Fibroblast of skin of right quadriceps (primary cell): ENCODE data around the gene PNMA1.

ENCODE experiments used
- DNase-seq: peaks from one replicate; pipeline ENCODE4 v3.0.0-alpha.2; 2013

Gene PNMA1

GRCh38 chr14:73732006-73732405 lies 17.8 kb upstream of the PNMA1 start:
- DNase-seq, result no peak

GRCh38 chr14:73731111-73731510 lies 16.9 kb upstream of the PNMA1 start:
- DNase-seq, result no peak

- DNase-seq, result no peak
These were observed 15.5 kb upstream of the PNMA1 start for GRCh38 chr14:73729556-73730265.

- DNase-seq, result no peak
These were observed 14.6 kb upstream of the PNMA1 start for GRCh38 chr14:73728717-73729330.

GRCh38 chr14:73727166-73727565 lies 13.0 kb upstream of the PNMA1 start:
- DNase-seq, result no peak

- DNase-seq, result no peak
These were observed 12.1 kb upstream of the PNMA1 start for GRCh38 chr14:73726025-73726961.

GRCh38 chr14:73725116-73726024 lies 11.2 kb upstream of the PNMA1 start:
- DNase-seq, result no peak

GRCh38 chr14:73724696-73725095 lies 10.5 kb upstream of the PNMA1 start:
- no peak for DNase-seq

GRCh38 chr14:73723797-73724661 lies 9.8 kb upstream of the PNMA1 start:
- DNase-seq, result peak; percentile 94

- DNase-seq, result no peak
These were observed 9.2 kb upstream of the PNMA1 start for GRCh38 chr14:73723406-73723796.

GRCh38 chr14:73722581-73722980 lies 8.4 kb upstream of the PNMA1 start:
- no peak for DNase-seq

- no peak for DNase-seq
These were observed 7.1 kb upstream of the PNMA1 start for GRCh38 chr14:73721101-73721821.

- no peak for DNase-seq
These were observed 6.5 kb upstream of the PNMA1 start for GRCh38 chr14:73720636-73721035.

GRCh38 chr14:73719791-73720190 lies 5.6 kb upstream of the PNMA1 start:
- DNase-seq, result no peak

- DNase-seq, result no peak
These were observed 5.2 kb upstream of the PNMA1 start for GRCh38 chr14:73719361-73719760.

- no peak for DNase-seq
These were observed 4.5 kb upstream of the PNMA1 start for GRCh38 chr14:73718418-73719251.

- peak; percentile 19 for DNase-seq
These were observed 3.7 kb upstream of the PNMA1 start for GRCh38 chr14:73717711-73718417.

GRCh38 chr14:73717266-73717665 lies 3.1 kb upstream of the PNMA1 start:
- DNase-seq, result peak; percentile 37

GRCh38 chr14:73715707-73716106 lies 1.5 kb upstream of the PNMA1 start:
- no peak for DNase-seq
